ENCODE results near the gene PIK3CB.

Gene PIK3CB

GRCh38 chr3:138875096-138875753 lies 40.5 kb upstream of the PIK3CB start:
- DNase-seq = no peak

DNA sequence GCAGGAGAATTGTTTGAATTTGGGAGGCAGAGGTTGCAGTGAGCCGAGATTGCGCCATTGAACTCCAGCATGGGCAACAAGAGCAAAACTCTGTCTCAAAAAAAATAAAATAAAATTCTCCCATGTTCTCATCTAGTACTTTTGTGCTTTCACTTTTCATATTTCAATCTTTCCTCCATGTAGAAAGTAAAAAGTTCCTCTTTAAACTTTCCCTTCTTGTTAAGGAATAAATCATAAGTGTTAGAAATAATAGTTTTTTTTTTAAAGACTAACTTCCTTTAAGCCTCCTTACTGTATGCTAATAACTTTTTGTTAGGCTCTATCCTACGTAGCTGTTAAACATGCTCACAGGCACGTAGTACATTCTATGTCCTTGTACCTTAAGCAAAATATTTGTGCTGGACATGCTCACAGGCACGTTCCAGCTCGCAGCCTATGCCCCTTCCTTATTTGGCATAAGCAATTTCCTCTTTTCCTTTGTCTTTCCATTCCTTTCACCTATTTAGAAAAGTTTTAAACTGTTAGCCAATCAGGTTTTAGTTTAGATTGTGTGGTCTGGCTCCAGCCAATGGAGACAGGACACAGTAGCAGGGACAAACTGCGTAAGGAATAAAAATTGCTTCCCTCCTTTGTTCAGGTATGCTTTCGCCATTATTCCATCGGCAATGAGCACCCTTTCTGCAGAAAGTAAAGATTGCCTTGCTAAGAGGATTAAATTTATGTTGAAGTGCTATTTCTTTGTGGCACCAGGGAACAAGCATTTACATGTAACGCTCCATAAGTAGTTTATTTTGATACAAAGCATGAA lies 38.9 kb upstream of the PIK3CB start:
- H3K36me3 ChIP-seq = no peaks in the 10 kb centered on the region
- no peak overlapping the region for H3K4me3 ChIP-seq
- no peak for DNase-seq
- H3K27me3 ChIP-seq = no peaks in the 10 kb centered on the region
- H3K27ac ChIP-seq = no peak overlapping the region
- TF ChIP-seq CTCF (IDR thresholded peaks at IDR 0.05) = no peak
- no peaks in the 10 kb centered on the region for H3K4me1 ChIP-seq
- intact Hi-C loops (cut with DNase I; ENCODE audit: low total_unique reads) = no loop called here
- H3K9me3 ChIP-seq = no peaks in the 10 kb centered on the region

More at GRCh38 chr3:138875096-138875753, 40.5 kb upstream of the PIK3CB start:
- no peaks in the 10 kb centered on the region for H3K36me3 ChIP-seq
- intact Hi-C loops (cut with DNase I; ENCODE audit: low total_unique reads) = no loop called here
- H3K27me3 ChIP-seq = no peaks in the 10 kb centered on the region
- no peak overlapping the region for H3K4me3 ChIP-seq
- H3K9me3 ChIP-seq = no peaks in the 10 kb centered on the region
- H3K4me1 ChIP-seq = no peaks in the 10 kb centered on the region
- H3K27ac ChIP-seq = no peak overlapping the region
- no peak for TF ChIP-seq CTCF (IDR thresholded peaks at IDR 0.05)

- intact Hi-C loops (cut with DNase I; ENCODE audit: low total_unique reads) = no loop called here
These were observed 37.9 kb upstream of the PIK3CB start for GRCh38 chr3:138872632-138873031.

GRCh38 chr3:138867996-138868395 lies 33.3 kb upstream of the PIK3CB start:
- TF ChIP-seq CTCF (IDR thresholded peaks at IDR 0.05) = no peak
- Histone ChIP-seq H3K4me3 (no peak overlapping the region), H3K36me3 (no peaks in the 10 kb centered on the region), H3K4me1 (peaks cover 0 to 6% (median 2%) of the 10 kb centered on the region in 4 donors), H3K27me3 (no peaks in the 10 kb centered on the region), H3K9me3 (no peaks in the 10 kb centered on the region), H3K27ac (no peak overlapping the region)
- DNase-seq = no peak
- intact Hi-C loops (cut with DNase I; ENCODE audit: low total_unique reads) = no loop called here

More at GRCh38 chr3:138872632-138873031, 37.9 kb upstream of the PIK3CB start:
- Histone ChIP-seq H3K4me3 (no peak overlapping the region), H3K4me1 (no peaks in the 10 kb centered on the region), H3K36me3 (no peaks in the 10 kb centered on the region), H3K9me3 (no peaks in the 10 kb centered on the region), H3K27me3 (no peaks in the 10 kb centered on the region), H3K27ac (no peak overlapping the region)
- no peak for DNase-seq
- no peak for TF ChIP-seq CTCF (IDR thresholded peaks at IDR 0.05)

- no peak for DNase-seq
- Histone ChIP-seq H3K36me3 (no peaks in the 10 kb centered on the region), H3K27ac (no peak overlapping the region), H3K4me3 (no peak overlapping the region), H3K4me1 (peaks cover 0 to 16% (median 3%) of the 10 kb centered on the region in 4 donors), H3K9me3 (no peaks in the 10 kb centered on the region), H3K27me3 (no peaks in the 10 kb centered on the region)
- TF ChIP-seq CTCF (IDR thresholded peaks at IDR 0.05) = no peak
- intact Hi-C loops (cut with DNase I; ENCODE audit: low total_unique reads) = no loop called here
These were observed 29.0 kb upstream of the PIK3CB start for GRCh38 chr3:138863776-138864113.
